ENCODE data around the gene SKIL.

DNA sequence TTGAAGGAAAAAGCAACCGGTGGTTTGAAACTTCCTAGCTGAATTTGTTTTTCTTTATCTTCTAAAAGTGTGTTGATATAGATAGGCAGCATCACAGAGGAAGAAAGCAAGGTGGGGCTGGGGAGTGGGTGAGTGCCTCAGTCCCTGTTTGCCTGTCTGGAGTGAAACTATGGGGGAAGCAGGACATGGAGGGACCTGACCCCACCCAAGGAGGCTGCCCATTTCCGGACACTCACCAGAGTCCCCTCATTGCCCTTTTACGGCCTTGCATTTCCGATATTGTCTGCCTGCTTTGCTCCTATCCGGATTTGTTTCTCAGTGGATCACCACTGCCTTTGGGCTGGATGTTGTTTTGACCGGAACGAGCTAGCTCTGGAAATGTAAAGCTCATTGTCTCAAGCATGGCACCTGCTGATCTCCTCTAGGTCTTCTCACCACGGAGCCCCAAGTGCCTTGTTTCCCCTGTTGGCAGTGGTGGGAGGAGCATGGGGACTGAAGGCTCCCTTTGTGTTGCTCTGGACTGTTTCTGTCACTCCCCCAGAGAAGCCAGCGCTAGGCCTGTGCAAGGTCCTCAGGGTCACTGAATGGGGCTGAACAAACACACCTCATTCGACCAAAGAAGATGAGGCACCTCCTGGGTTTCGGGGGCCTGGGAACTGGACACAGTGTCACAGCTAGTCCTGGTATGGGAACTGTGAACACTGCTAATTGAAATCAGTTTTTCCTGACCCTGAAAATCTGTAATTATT lies 68.2 kb downstream of the SKIL start:
- TF ChIP-seq POLR2A (IDR thresholded peaks at IDR 0.05) (no peak), POLR2AphosphoS5 (IDR thresholded peaks at IDR 0.05; ENCODE audit: insufficient read depth in 1 of 2, low read depth in 1 of 2) (no peak)
- TF ChIP-seq, protein P1, sequence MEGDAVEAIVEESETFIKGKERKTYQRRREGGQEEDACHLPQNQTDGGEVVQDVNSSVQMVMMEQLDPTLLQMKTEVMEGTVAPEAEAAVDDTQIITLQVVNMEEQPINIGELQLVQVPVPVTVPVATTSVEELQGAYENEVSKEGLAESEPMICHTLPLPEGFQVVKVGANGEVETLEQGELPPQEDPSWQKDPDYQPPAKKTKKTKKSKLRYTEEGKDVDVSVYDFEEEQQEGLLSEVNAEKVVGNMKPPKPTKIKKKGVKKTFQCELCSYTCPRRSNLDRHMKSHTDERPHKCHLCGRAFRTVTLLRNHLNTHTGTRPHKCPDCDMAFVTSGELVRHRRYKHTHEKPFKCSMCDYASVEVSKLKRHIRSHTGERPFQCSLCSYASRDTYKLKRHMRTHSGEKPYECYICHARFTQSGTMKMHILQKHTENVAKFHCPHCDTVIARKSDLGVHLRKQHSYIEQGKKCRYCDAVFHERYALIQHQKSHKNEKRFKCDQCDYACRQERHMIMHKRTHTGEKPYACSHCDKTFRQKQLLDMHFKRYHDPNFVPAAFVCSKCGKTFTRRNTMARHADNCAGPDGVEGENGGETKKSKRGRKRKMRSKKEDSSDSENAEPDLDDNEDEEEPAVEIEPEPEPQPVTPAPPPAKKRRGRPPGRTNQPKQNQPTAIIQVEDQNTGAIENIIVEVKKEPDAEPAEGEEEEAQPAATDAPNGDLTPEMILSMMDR (IDR thresholded peaks at IDR 0.05), result no peak
